Ishikawa (cell line): Measurements from ENCODE around the gene NCAPG2.

ENCODE experiments used
- CEBPB ChIP-seq: IDR thresholded peaks from 2 replicates; pipeline ENCODE4 v1.6.1; 2012
- CREB1 ChIP-seq: IDR thresholded peaks from 2 replicates; pipeline ENCODE4 v1.6.1; 2012; ENCODE audit warnings: low read depth
- EGR1 ChIP-seq: IDR thresholded peaks from 2 replicates; pipeline ENCODE4 v1.6.1; 2012
- EP300 ChIP-seq: IDR thresholded peaks from 2 replicates; pipeline ENCODE4 v1.6.1; 2012; ENCODE audit warnings: borderline replicate concordance
- FOXM1 ChIP-seq: IDR thresholded peaks from 2 replicates; pipeline ENCODE4 v1.6.1; 2012; ENCODE audit warnings: low read depth, borderline replicate concordance
- MAX ChIP-seq: IDR thresholded peaks from 2 replicates; pipeline ENCODE4 v1.6.1; 2012
- NFIC ChIP-seq: IDR thresholded peaks from 2 replicates; pipeline ENCODE4 v1.6.1; 2012
- RAD21 ChIP-seq: IDR thresholded peaks from 2 replicates; pipeline ENCODE4 v1.6.1; 2012; ENCODE audit warnings: low read depth
- TAF1 ChIP-seq: IDR thresholded peaks from 2 replicates; pipeline ENCODE4 v1.6.1; 2012; ENCODE audit warnings: low read depth, mild to moderate bottlenecking
- TCF12 ChIP-seq: IDR thresholded peaks from 2 replicates; pipeline ENCODE4 v1.6.1; 2012; ENCODE audit warnings: low read depth
- TEAD4 ChIP-seq: IDR thresholded peaks from 2 replicates; pipeline ENCODE4 v1.6.1; 2012
- YY1 ChIP-seq: IDR thresholded peaks from 2 replicates; pipeline ENCODE4 v1.6.1; 2012; ENCODE audit warnings: low read depth
- TF ChIP-seq, protein P1 (sequence below): IDR thresholded peaks from 2 replicates; pipeline ENCODE4 v1.6.1; 2012; ENCODE audit warnings: low read depth, mild to moderate bottlenecking

DNA sequence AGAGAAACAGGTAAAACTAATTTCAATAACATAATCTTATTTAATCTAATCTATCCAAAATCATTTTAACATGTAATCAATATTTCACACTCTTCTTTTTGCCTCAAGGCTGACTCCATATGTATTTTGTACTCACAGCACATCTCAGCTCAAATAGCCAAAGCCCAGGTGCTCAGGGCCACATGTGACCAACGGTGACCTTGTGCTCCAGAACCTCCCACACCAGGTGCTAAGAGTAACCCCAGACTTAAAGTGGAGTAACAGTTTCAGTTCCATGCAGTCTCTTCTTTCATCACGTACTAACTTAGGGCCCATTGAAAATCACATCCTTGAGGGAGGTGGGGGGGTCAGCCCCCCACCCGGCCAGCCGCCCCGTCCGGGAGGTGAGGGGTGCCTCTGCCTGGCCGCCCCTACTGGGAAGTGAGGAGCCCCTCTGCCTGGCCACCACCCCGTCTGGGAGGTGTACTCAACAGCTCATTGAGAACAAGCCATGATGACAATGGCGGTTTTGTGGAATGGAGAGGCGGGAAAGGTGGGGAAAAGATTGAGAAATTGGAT is 47.3 kb downstream of the NCAPG2 start:
- TF ChIP-seq CREB1 (no peak), NFIC (no peak), RAD21 (no peak), YY1 (no peak), EP300 (no peak), MAX (no peak), TAF1 (no peak), EGR1 (no peak), TCF12 (no peak), CEBPB (no peak), FOXM1 (no peak), TEAD4 (no peak)
- TF ChIP-seq, protein P1, sequence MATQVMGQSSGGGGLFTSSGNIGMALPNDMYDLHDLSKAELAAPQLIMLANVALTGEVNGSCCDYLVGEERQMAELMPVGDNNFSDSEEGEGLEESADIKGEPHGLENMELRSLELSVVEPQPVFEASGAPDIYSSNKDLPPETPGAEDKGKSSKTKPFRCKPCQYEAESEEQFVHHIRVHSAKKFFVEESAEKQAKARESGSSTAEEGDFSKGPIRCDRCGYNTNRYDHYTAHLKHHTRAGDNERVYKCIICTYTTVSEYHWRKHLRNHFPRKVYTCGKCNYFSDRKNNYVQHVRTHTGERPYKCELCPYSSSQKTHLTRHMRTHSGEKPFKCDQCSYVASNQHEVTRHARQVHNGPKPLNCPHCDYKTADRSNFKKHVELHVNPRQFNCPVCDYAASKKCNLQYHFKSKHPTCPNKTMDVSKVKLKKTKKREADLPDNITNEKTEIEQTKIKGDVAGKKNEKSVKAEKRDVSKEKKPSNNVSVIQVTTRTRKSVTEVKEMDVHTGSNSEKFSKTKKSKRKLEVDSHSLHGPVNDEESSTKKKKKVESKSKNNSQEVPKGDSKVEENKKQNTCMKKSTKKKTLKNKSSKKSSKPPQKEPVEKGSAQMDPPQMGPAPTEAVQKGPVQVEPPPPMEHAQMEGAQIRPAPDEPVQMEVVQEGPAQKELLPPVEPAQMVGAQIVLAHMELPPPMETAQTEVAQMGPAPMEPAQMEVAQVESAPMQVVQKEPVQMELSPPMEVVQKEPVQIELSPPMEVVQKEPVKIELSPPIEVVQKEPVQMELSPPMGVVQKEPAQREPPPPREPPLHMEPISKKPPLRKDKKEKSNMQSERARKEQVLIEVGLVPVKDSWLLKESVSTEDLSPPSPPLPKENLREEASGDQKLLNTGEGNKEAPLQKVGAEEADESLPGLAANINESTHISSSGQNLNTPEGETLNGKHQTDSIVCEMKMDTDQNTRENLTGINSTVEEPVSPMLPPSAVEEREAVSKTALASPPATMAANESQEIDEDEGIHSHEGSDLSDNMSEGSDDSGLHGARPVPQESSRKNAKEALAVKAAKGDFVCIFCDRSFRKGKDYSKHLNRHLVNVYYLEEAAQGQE: no peak
